Right atrium auricular region (tissue), 2 donors: ENCODE measurements around the gene ACKR4. TPM values are rescaled to one million over a fixed set of nuclear protein-coding genes. Genes with fewer than 3 reads are reported as not detected.
"Not testable (repeated sequence)": the region's sequence is repeated elsewhere in the genome, so short reads cannot be mapped to it uniquely, and the experiment has no call there.

ENCODE experiments used
- DNase-seq: peaks from one replicate; pipeline ENCODE4 v3.0.0-alpha.2; 2019; ENCODE audit warnings: low spot score
- H3K27ac ChIP-seq, 2 donors: fragments of 200-600 bp; sonication (generic); 1 replicate in 1 of 2; 2 replicates in 1 of 2; pipeline ENCODE4 v1.5.1; 2016 to 2019
- H3K27me3 ChIP-seq, 2 donors: fragments of 200-600 bp; sonication (generic); one replicate each; pipeline versions ENCODE4 v1.5.1 to v1.6.0; 2017 to 2019
- H3K36me3 ChIP-seq: fragments of 200-600 bp; sonication (generic); one replicate; pipeline ENCODE4 v1.5.1; 2016
- H3K4me1 ChIP-seq, 2 donors: fragments of 200-600 bp; sonication (generic); one replicate each; pipeline versions ENCODE4 v1.5.1 to v1.6.0; 2017 to 2019
- H3K4me3 ChIP-seq, 2 donors: fragments of 200-600 bp; sonication (generic); 1 replicate in 1 of 2; 2 replicates in 1 of 2; pipeline ENCODE4 v1.5.1; 2017 to 2019; ENCODE audit warnings: mild to moderate bottlenecking in 1 of 2, moderate library complexity in 1 of 2
- H3K9me3 ChIP-seq, 2 donors: fragments of 200-600 bp; sonication (generic); one replicate each; pipeline ENCODE4 v1.5.1; 2019
- CTCF ChIP-seq, 2 donors: fragments of 200-600 bp; sonication (generic); IDR thresholded peaks; one replicate each; pipeline ENCODE4 v1.5.1; 2019; ENCODE audit warnings: antibody characterized with exemption in 2 of 2
- total RNA-seq, 2 donors: library from RNA; depleted of rRNA; stranded (reverse); fragments of >200 nt; gene quantifications; one replicate each; pipeline ENCODE4 v1.1.0, GENCODE V29; 2016

The ACKR4 gene
- total RNA-seq, 2 donors from 2014 or later = 3.9 to 7.9 TPM

- Histone ChIP-seq H3K4me1 (peaks cover 0 to 33% of the 10 kb centered on the region in 2 donors), H3K27ac (no peak overlapping the region), H3K36me3 (peaks cover 4% of the 10 kb centered on the region), H3K27me3 (no peaks in the 10 kb centered on the region), H3K4me3 (no peak overlapping the region), H3K9me3 (no peaks in the 10 kb centered on the region)
- DNase-seq = no peak
- TF ChIP-seq CTCF (IDR thresholded peaks at IDR 0.05) = no peak
These were observed 42.6 kb upstream of the ACKR4 start for GRCh38 chr3:132554437-132554836.

- DNase-seq = no peak
These were observed 41.6 kb upstream of the ACKR4 start for GRCh38 chr3:132555306-132556035.

GRCh38 chr3:132556036-132556386, 41.1 kb upstream of the ACKR4 start:
- not testable (repeated sequence) for H3K9me3 ChIP-seq, H3K36me3 ChIP-seq, DNase-seq, H3K4me3 ChIP-seq, H3K27me3 ChIP-seq
- peak overlapping the region; percentile 50 to 71 for H3K27ac ChIP-seq
- H3K4me1 ChIP-seq = peaks cover 0 to 19% of the 10 kb centered on the region in 2 donors

More at GRCh38 chr3:132555306-132556035, 41.6 kb upstream of the ACKR4 start:
- Histone ChIP-seq H3K36me3 (peaks cover 4% of the 10 kb centered on the region), H3K4me1 (peaks cover 0 to 24% of the 10 kb centered on the region in 2 donors), H3K27ac (no peak overlapping the region), H3K27me3 (no peaks in the 10 kb centered on the region), H3K9me3 (no peaks in the 10 kb centered on the region), H3K4me3 (no peak overlapping the region)
- no peak for TF ChIP-seq CTCF (IDR thresholded peaks at IDR 0.05)

- DNase-seq = no peak
- H3K9me3 ChIP-seq = no peaks in the 10 kb centered on the region
- H3K4me1 ChIP-seq = peaks cover 0 to 18% of the 10 kb centered on the region in 2 donors
- no peak for TF ChIP-seq CTCF (IDR thresholded peaks at IDR 0.05)
- H3K27me3 ChIP-seq = no peaks in the 10 kb centered on the region
- H3K36me3 ChIP-seq = peaks cover 10% of the 10 kb centered on the region
- peak overlapping the region; percentile 50 to 71 for H3K27ac ChIP-seq
- no peak overlapping the region for H3K4me3 ChIP-seq
These were observed 40.4 kb upstream of the ACKR4 start for GRCh38 chr3:132556508-132557159.

GRCh38 chr3:132561003-132561402, 36.1 kb upstream of the ACKR4 start:
- peaks cover 10% of the 10 kb centered on the region for H3K36me3 ChIP-seq
- H3K27me3 ChIP-seq = no peaks in the 10 kb centered on the region
- no peak for TF ChIP-seq CTCF (IDR thresholded peaks at IDR 0.05)
- H3K9me3 ChIP-seq = no peaks in the 10 kb centered on the region
- no peak overlapping the region for H3K27ac ChIP-seq
- H3K4me3 ChIP-seq = no peak overlapping the region
- no peak for DNase-seq
- H3K4me1 ChIP-seq = peaks cover 0 to 11% of the 10 kb centered on the region in 2 donors

- Histone ChIP-seq H3K36me3 (peaks cover 6% of the 10 kb centered on the region), H3K4me1 (no peaks in the 10 kb centered on the region), H3K27me3 (no peaks in the 10 kb centered on the region), H3K9me3 (no peaks in the 10 kb centered on the region), H3K4me3 (no peak overlapping the region), H3K27ac (no peak overlapping the region)
- DNase-seq = no peak
- TF ChIP-seq CTCF (IDR thresholded peaks at IDR 0.05) = no peak
These were observed 33.5 kb upstream of the ACKR4 start for GRCh38 chr3:132563420-132564069.
